Right lobe of liver (tissue), 6 donors: ENCODE results near the gene GNL2. TPM values are rescaled to one million over a fixed set of nuclear protein-coding genes. Genes with fewer than 3 reads are reported as not detected.

ENCODE experiments used
- ATAC-seq, 4 donors: fragments of 200-7000 bp; cut with Tn5 transposase; one replicate each; pipeline ENCODE4 v1.9.1; 2020; ENCODE audit warnings: mild to moderate bottlenecking in 4 of 4, moderate library complexity in 4 of 4
- DNase-seq, 3 donors: peaks; one replicate each; pipeline ENCODE4 v3.0.0-alpha.2; 2020
- H3K27ac ChIP-seq, 3 donors: fragments of 200-600 bp; one replicate each; pipeline ENCODE4 v1.8.0; 2022
- H3K27me3 ChIP-seq, 2 donors: fragments of 200-600 bp; one replicate each; pipeline ENCODE4 v1.8.0; 2022
- H3K36me3 ChIP-seq, 4 donors: fragments of 200-600 bp; sonication (generic) in 1 of 4; one replicate each; pipeline versions ENCODE4 v1.5.1 to v1.8.0; 2017 to 2022; ENCODE audit warnings: control low read depth in 1 of 4
- H3K4me1 ChIP-seq, 4 donors: fragments of 200-600 bp; sonication (generic) in 1 of 4; one replicate each; pipeline versions ENCODE4 v1.5.1 to v1.8.0; 2017 to 2022; ENCODE audit warnings: control low read depth in 1 of 4
- H3K4me3 ChIP-seq, 3 donors: fragments of 200-600 bp; one replicate each; pipeline ENCODE4 v1.8.0; 2022
- H3K9me3 ChIP-seq, 4 donors: fragments of 200-600 bp; sonication (generic) in 1 of 4; one replicate each; pipeline versions ENCODE4 v1.5.1 to v1.8.0; 2017 to 2022; ENCODE audit warnings: control low read depth in 1 of 4
- CTCF ChIP-seq, 4 donors: fragments of 200-600 bp in 3 of 4; fragments of 450-650 bp in 1 of 4; IDR thresholded peaks; one replicate each; pipeline versions ENCODE4 v1.5.1 to v1.8.0; 2016 to 2022; ENCODE audit warnings: antibody characterized with exemption in 4 of 4, mild to moderate bottlenecking in 2 of 4
- POLR2A ChIP-seq: fragments of 450-650 bp; IDR thresholded peaks from one replicate; pipeline ENCODE4 v1.6.1; 2017; ENCODE audit warnings: antibody characterized with exemption, mild to moderate bottlenecking
- WGBS: methylation state at CpG from one replicate; pipeline ENCODE4 v1.1.6; 2018; ENCODE audit warnings: low coverage, low lambda C conversion rate; ENCODE audit not compliant: insufficient coverage; ENCODE audit errors: missing lambda C conversion rate; 5-methylcytosine and 5-hydroxymethylcytosine counted together
- intact Hi-C, 2 donors: fragments of 100-400 bp; cut with DNase I; formaldehyde crosslinking; loops; one replicate each; pipeline versions ENCODE4 v1.11.2 to v1.14.1; 2022
- total RNA-seq, 6 experiments: library from RNA; depleted of rRNA in 2 of 6; stranded (reverse); fragments of >200 nt in 2 of 6; fragmentation: NEBNext Ultra II Directional in 3 of 6; extraction: Animal tissue kit (Norgen Biotek cat#: 25700) in 3 of 6; gene quantifications; one replicate each; pipeline versions ENCODE4 v1.1.0 to v1.2.4, GENCODE V29; 2016 to 2023
- donor health status: DM: no; HTN: yes; CAD: no.
- donor health status: DM: no; HTN: no; CAD: no.
- donor health status: DM: no; HTN: no; CAD: no.
- donor health status: DM: no; HTN: yes; CAD: no.
- donor health status: DM: no; HTN: yes; CAD: no.

GNL2 gene
- total RNA-seq, 6 experiments from 2014 or later: 10.4 to 29.0 (median 19.9) TPM

GRCh38 chr1:37630426-37631028, 34.8 kb upstream of the GNL2 start:
- TF ChIP-seq POLR2A (no peak), CTCF (IDR thresholded peaks at IDR 0.05) (no peak)
- WGBS: 28% methylated on average over 3 of the region's 15 CpGs
- DNase-seq: no peak
- Histone ChIP-seq H3K27me3 (peaks cover 0 to 22% of the 10 kb centered on the region in 2 donors), H3K4me3 (no peak overlapping the region), H3K36me3 (no peaks in the 10 kb centered on the region), H3K9me3 (no peaks in the 10 kb centered on the region), H3K4me1 (peaks cover 0 to 4% (median 0%) of the 10 kb centered on the region in 4 donors), H3K27ac (no peak overlapping the region)
- no peak for ATAC-seq
- intact Hi-C loops: no loop called here

GRCh38 chr1:37629726-37630425, 34.1 kb upstream of the GNL2 start:
- 13% methylated on average over 5 of the region's 7 CpGs for WGBS
- peaks cover 0 to 21% of the 10 kb centered on the region in 2 donors for H3K27me3 ChIP-seq
- H3K36me3 ChIP-seq: no peaks in the 10 kb centered on the region
- DNase-seq (no peak), ATAC-seq (no peak)
- TF ChIP-seq POLR2A: no peak
- no peak for TF ChIP-seq CTCF (IDR thresholded peaks at IDR 0.05)
- H3K9me3 ChIP-seq: no peaks in the 10 kb centered on the region
- H3K4me1 ChIP-seq: peaks cover 0 to 4% (median 0%) of the 10 kb centered on the region in 4 donors
- no peak overlapping the region for H3K4me3 ChIP-seq
- intact Hi-C loops: no loop called here
- H3K27ac ChIP-seq: no peak overlapping the region

GRCh38 chr1:37629008-37629407, 33.3 kb upstream of the GNL2 start:
- peaks cover 0 to 12% of the 10 kb centered on the region in 2 donors for H3K27me3 ChIP-seq
- intact Hi-C loops: no loop called here
- no peak for TF ChIP-seq CTCF (IDR thresholded peaks at IDR 0.05)
- TF ChIP-seq POLR2A: no peak
- H3K4me1 ChIP-seq: no peaks in the 10 kb centered on the region
- DNase-seq: no peak
- H3K27ac ChIP-seq: no peak overlapping the region
- no peaks in the 10 kb centered on the region for H3K36me3 ChIP-seq
- no peaks in the 10 kb centered on the region for H3K9me3 ChIP-seq
- ATAC-seq: no peak
- H3K4me3 ChIP-seq: no peak overlapping the region

GRCh38 chr1:37628026-37628556, 32.4 kb upstream of the GNL2 start:
- Histone ChIP-seq H3K4me3 (no peak overlapping the region), H3K4me1 (no peaks in the 10 kb centered on the region), H3K27ac (no peak overlapping the region), H3K36me3 (no peaks in the 10 kb centered on the region), H3K9me3 (no peaks in the 10 kb centered on the region), H3K27me3 (peaks cover 0 to 10% of the 10 kb centered on the region in 2 donors)
- no peak for ATAC-seq
- no peak for TF ChIP-seq POLR2A
- TF ChIP-seq CTCF (IDR thresholded peaks at IDR 0.05): no peak
- 46% methylated on average over 5 of the region's 8 CpGs for WGBS
- intact Hi-C loops: no loop called here
- DNase-seq: no peak
